Stimulated activated CD4-positive, alpha-beta T cell treated with anti-CD3 and anti-CD28 coated beads, Interleukin-2, amount 100 ng/mL, for 4 hours (primary cell): ENCODE measurements around the gene SFXN4.
"Not testable (repeated sequence)": the region's sequence is repeated elsewhere in the genome, so short reads cannot be mapped to it uniquely, and the experiment has no call there.

Experiments used
- DNase-seq: peaks from one replicate; pipeline ENCODE4 v3.0.0-alpha.2; 2020; ENCODE audit warnings: low read depth

Gene SFXN4

DNA sequence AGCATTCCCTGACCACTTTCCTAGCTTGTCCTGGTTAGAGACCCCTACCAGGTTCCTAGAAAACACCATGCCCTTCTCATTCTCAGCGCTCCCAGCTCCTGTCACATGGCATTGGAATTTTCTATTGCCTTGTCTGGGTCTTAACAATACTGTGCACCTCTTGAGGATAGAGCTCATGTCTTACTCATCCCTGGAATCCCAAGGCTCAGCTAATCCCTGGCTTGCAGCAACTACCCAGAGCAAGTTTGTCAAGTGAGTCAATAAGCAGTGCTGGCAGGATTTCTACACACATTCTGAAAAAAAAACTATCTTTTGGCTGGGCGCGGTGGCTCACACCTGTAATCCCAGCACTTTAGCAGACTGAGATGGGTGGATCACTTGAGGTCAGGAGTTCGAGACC lies 24.8 kb upstream of the SFXN4 start:
- DNase-seq = no peak

- no peak for DNase-seq
Observed at GRCh38 chr10:119189811-119190282, 24.3 kb upstream of the SFXN4 start.

DNA sequence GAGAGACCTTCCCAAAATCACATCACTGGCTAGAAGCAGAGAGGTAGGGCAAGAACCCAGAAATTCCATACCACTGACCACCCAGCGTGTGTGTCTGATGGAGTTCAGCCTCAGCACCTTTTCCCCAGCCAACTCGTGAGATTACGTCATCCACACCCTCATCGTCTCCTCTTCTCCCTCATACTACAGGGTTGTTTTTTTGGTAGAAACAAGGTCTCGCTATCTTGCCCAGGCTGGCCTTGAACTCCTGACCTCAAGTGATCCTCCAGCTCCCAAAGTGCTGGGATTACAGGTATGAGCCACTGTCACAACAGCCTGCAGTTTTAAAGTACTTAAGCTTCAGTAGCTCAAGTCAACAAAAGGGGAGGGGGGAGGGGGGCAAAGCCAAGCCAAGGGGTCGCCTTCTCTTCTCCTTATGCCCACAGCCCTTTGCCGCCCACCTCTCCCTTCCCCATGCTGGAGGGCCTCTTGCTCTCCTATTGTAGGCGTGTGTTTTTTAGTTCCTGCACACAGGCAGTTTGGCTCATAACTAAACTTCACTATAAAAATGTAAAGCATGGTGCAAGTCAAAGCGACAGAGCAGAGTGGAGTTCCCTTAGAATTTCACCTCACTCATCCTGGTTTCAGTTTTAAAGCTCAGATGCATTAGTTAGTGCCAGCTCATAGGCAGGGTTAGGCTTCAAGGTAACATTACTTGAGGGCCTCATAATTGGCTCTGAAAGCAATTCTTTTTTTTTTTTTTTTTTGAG lies 18.3 kb upstream of the SFXN4 start:
- no peak for DNase-seq

DNA sequence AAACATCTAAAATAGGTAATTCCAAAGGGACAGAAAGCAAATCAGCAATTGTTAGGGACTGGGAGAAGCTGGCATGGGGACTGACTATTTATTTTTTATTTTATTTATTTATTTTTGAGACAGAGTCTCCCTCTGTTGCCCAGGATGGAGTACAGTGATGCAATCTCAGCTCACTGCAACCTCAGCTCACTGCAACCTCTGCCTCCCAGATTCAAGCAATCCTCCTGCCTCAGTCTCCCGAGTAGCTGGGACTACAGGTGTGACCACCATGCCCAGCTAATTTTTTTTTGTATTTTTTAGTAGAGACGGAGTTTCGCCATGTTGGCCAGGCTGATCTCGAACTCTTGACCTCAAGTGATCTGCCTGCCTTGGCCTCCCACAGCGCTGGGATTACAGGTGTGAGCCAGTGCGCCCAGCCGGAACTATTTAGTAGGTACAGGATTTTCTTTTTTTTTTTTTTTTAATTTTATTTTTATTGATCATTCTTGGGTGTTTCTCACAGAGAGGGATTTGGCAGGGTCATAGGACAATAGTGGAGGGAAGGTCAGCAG lies 15.4 kb upstream of the SFXN4 start:
- not testable (repeated sequence) for DNase-seq

- DNase-seq = peak; percentile 91
Observed at GRCh38 chr10:119178372-119179119, 13.0 kb upstream of the SFXN4 start, which contains the start of gene PRDX3. TSS of gene PRDX3 (minus strand) at chr10:119178812. CDS start at chr10:119178790, 22 bp downstream.

- DNase-seq = no peak
Observed at GRCh38 chr10:119177708-119178371, 12.3 kb upstream of the SFXN4 start.

- no peak for DNase-seq
Observed at GRCh38 chr10:119176166-119176565, 10.7 kb upstream of the SFXN4 start.

GRCh38 chr10:119174109-119174508 lies 8.6 kb upstream of the SFXN4 start:
- DNase-seq = no peak

- DNase-seq = no peak
Observed at GRCh38 chr10:119167041-119167440, 1.5 kb upstream of the SFXN4 start.

GRCh38 chr10:119166564-119166963 lies 1.1 kb upstream of the SFXN4 start:
- DNase-seq = no peak

GRCh38 chr10:119166118-119166500 lies 595 bp upstream of the SFXN4 start:
- no peak for DNase-seq

GRCh38 chr10:119162452-119163092 lies 2.9 kb downstream of the SFXN4 start:
- DNase-seq = no peak

- DNase-seq = no peak
Observed at GRCh38 chr10:119161680-119162451, 3.6 kb downstream of the SFXN4 start.

DNA sequence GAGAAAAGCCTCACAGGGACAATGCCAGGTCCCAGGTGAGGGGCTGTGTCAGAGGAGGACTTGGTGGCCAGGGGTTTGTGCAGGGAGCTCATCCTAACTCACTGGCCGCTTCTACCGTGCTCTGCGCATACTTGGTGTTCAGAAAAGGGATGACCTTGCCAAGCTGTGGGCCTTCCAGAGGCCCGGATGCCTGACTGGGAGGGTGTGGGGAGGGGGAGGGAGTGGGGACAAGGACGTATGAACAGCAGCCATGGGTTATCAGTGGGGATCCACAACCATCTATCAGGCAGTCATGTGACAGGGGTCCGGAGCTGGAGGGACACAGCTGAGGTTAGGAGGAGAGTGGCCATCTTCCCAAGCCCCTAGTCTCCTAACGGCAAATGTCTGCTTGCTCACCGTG lies 6.2 kb downstream of the SFXN4 start:
- DNase-seq = no peak

DNA sequence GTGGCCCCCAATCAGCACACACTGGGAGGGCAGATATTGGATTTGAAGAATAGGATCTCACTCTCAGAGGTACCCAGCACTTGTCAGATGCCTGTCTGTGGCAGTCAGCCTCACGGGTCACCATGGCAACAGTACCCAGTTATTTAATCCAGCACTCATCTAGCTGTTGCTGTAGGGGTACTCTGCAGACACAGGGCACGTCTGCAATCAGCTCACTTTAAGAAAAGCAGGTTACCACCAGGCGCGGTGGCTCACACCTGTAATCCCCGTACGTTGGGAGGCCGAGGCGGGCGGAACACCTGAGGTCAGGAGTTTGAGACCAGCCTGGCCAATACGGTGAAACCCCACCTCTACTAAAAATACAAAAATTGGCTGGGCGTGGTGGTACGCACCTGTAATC lies 11.9 kb downstream of the SFXN4 start:
- no peak for DNase-seq

- DNase-seq = no peak
Observed at GRCh38 chr10:119153041-119153440, 12.5 kb downstream of the SFXN4 start.

DNA sequence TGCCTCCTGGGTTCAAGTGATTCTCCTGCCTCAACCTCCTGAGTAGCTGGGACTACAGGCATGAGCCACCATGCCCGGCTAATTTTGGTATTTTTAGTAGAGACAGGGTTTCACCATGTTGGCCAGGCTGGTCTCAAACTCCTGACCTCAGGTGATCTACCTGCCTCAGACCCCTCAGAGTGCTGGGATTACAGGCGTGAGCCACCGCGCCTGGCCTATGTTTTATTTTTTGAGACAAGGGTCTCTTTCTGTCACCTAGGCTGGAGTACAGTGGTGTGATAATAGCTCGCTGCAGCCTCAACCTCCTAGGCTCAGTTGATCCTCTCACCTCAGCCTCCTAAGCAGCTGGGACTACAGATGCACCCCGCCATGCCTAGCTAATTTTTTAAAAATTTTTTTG lies 13.9 kb downstream of the SFXN4 start:
- not testable (repeated sequence) for DNase-seq

- DNase-seq = no peak
Observed at GRCh38 chr10:119149729-119150128, 15.8 kb downstream of the SFXN4 start.

DNA sequence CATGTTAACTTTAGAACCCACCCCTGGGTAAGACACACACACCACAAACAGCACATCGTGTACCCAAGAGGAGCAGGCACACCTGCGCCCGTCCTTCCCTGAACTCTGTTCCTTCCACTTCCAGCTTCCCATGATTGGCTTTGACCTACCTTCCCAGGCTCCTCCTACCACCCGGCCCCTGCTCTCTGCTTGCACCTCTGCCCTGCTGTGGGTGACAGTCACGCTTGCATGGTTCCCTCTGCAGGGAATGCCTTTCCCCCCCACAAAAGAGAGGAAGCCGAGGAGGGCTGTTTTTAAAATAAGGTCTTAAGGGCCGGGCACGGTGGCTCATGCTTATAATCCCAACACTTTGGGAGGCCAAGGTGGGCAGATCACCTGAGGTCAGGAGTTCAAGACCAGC lies 16.4 kb downstream of the SFXN4 start:
- DNase-seq = no peak

- no peak for DNase-seq
Observed at GRCh38 chr10:119143657-119144056, 21.9 kb downstream of the SFXN4 start.

DNA sequence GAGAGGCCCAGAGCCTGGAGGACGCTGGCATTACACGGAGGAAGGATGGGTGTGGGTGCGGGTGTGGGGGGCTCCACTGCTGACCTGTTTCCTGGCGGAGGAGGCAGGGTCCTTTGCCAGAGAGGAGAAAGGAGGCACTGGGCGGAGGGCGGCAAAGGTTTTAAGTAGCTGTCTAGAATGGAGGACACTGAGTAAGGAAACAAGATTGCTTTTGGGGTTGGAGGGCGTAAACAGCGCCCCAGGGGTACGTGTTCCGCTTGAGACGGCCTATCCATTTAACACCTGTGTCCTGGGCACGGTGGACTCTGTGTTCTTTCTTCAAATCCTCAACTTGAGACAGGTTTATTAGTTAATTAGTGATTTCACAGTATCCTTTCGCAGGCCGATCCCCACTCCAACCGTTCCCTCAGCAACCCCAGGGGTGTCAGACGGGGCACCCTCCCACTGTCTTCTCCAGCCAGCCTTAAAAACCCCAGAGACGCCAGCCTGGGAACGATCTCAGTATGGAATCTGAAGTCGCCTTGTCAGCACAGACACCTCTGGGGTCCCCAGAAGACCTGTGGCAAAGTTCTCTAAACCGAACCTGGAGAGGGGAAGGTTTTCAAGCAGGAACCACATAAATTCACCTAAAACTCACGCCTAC lies 24.8 kb downstream of the SFXN4 start:
- no peak for DNase-seq
